GM04504 (cell line): ENCODE data around the gene GATA2.

Experiments
- DNase-seq: peaks from one replicate; pipeline ENCODE4 v3.0.0-alpha.2; 2012; ENCODE audit warnings: low read depth

GATA2 gene

GRCh38 chr3:128501431-128501830 is 8.4 kb upstream of the GATA2 start:
- no peak for DNase-seq

- no peak for DNase-seq
Measured at GRCh38 chr3:128500556-128500955, 7.6 kb upstream of the GATA2 start.

- no peak for DNase-seq
Measured at GRCh38 chr3:128499724-128500275, 6.8 kb upstream of the GATA2 start.

GRCh38 chr3:128498901-128499530 is 6.0 kb upstream of the GATA2 start:
- DNase-seq = no peak

GRCh38 chr3:128498127-128498626 is 5.2 kb upstream of the GATA2 start:
- no peak for DNase-seq

GRCh38 chr3:128497305-128498126 is 4.5 kb upstream of the GATA2 start:
- DNase-seq = no peak

- no peak for DNase-seq
Measured at GRCh38 chr3:128496602-128497304, 3.8 kb upstream of the GATA2 start.

- DNase-seq = no peak
Measured at GRCh38 chr3:128496019-128496601, 3.1 kb upstream of the GATA2 start.

GRCh38 chr3:128495435-128495970 is 2.5 kb upstream of the GATA2 start:
- DNase-seq = no peak

GRCh38 chr3:128494367-128494650 is 1.3 kb upstream of the GATA2 start:
- no peak for DNase-seq

GRCh38 chr3:128493570-128494366 is 767 bp upstream of the GATA2 start:
- DNase-seq = no peak

- DNase-seq = no peak
Measured at GRCh38 chr3:128491941-128492670, 895 bp downstream of the GATA2 start.

GRCh38 chr3:128491691-128491940 is 1.4 kb downstream of the GATA2 start:
- DNase-seq = no peak

GRCh38 chr3:128490915-128491690 is 1.9 kb downstream of the GATA2 start:
- DNase-seq = no peak

GRCh38 chr3:128490650-128490914 is 2.4 kb downstream of the GATA2 start:
- no peak for DNase-seq

- DNase-seq = no peak
Measured at GRCh38 chr3:128489927-128490649, 2.9 kb downstream of the GATA2 start.

GRCh38 chr3:128489674-128489926 is 3.4 kb downstream of the GATA2 start:
- DNase-seq = no peak

GRCh38 chr3:128488991-128489673 is 3.9 kb downstream of the GATA2 start:
- DNase-seq = no peak

- DNase-seq = no peak
Measured at GRCh38 chr3:128488636-128488990, 4.4 kb downstream of the GATA2 start.
